ENCODE results near the gene HPGD. TPM values are rescaled to one million over a fixed set of nuclear protein-coding genes. Genes with fewer than 3 reads are reported as not detected.

HPGD gene
- total and polyA plus RNA-seq, 2 of the 4 experiments (the other 2 are of a cell fraction): not detected

GRCh38 chr4:174517502-174518445 is 4.5 kb downstream of the HPGD start:
- TF ChIP-seq POLR2A (IDR thresholded peaks at IDR 0.05; ENCODE audit: low read depth, low read length): no peak
- TF ChIP-seq BHLHE40 (IDR thresholded peaks at IDR 0.05; ENCODE audit: low read depth, low read length): no peak
- TF ChIP-seq, protein P1, sequence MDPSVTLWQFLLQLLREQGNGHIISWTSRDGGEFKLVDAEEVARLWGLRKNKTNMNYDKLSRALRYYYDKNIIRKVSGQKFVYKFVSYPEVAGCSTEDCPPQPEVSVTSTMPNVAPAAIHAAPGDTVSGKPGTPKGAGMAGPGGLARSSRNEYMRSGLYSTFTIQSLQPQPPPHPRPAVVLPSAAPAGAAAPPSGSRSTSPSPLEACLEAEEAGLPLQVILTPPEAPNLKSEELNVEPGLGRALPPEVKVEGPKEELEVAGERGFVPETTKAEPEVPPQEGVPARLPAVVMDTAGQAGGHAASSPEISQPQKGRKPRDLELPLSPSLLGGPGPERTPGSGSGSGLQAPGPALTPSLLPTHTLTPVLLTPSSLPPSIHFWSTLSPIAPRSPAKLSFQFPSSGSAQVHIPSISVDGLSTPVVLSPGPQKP (IDR thresholded peaks at IDR 0.05; ENCODE audit: borderline replicate concordance, low read depth, low read length): no peak
- TF ChIP-seq, protein P2, sequence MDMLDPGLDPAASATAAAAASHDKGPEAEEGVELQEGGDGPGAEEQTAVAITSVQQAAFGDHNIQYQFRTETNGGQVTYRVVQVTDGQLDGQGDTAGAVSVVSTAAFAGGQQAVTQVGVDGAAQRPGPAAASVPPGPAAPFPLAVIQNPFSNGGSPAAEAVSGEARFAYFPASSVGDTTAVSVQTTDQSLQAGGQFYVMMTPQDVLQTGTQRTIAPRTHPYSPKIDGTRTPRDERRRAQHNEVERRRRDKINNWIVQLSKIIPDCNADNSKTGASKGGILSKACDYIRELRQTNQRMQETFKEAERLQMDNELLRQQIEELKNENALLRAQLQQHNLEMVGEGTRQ (IDR thresholded peaks at IDR 0.05; ENCODE audit: low read depth, low read length): no peak
- no peak for TF ChIP-seq MXI1 (IDR thresholded peaks at IDR 0.05; ENCODE audit: borderline replicate concordance, low read depth, low read length)
- no peak for TF ChIP-seq CTCF (conservative IDR thresholded peaks at IDR 0.05; ENCODE audit: low read depth, low read length)
- TF ChIP-seq RFX5 (IDR thresholded peaks at IDR 0.05; ENCODE audit: low read depth, low read length): no peak
- no peak for TF ChIP-seq RAD21 (IDR thresholded peaks at IDR 0.05; ENCODE audit: low read length)
- no peak for TF ChIP-seq FOS (IDR thresholded peaks at IDR 0.05; ENCODE audit: low read depth, low read length)
- no peak for TF ChIP-seq CHD1 (IDR thresholded peaks at IDR 0.05; ENCODE audit: low read depth, low read length)
- TF ChIP-seq MAFK (IDR thresholded peaks at IDR 0.05; ENCODE audit: low read depth, low read length): no peak
- no peak overlapping the region for H3K4me3 ChIP-seq (ENCODE audit: insufficient read depth, low read depth, low read length)
- peaks cover 12% of the 10 kb centered on the region for H3K27me3 ChIP-seq (ENCODE audit: control insufficient read depth, insufficient read depth, low read length)
- no peak overlapping the region for H3K56ac ChIP-seq (ENCODE audit: extremely low read depth, insufficient read depth, low read length)
- in situ Hi-C loops (cut with MboI; ENCODE audit: low sequenced_read_pairs): no loop called here
- no peak overlapping the region for H3K18ac ChIP-seq (ENCODE audit: low read depth, low read length)
- H4K5ac ChIP-seq (ENCODE audit: low read depth, low read length): no peak overlapping the region
- no peaks in the 10 kb centered on the region for H3K9me3 ChIP-seq (ENCODE audit: control insufficient read depth, insufficient read depth, low read length)
- H3K14ac ChIP-seq (replicated peaks; ENCODE audit: low read depth, low read length): no peak overlapping the region
- no peak overlapping the region for H3K23ac ChIP-seq (ENCODE audit: low read depth, low read length)
- no peaks in the 10 kb centered on the region for H3K4me1 ChIP-seq (ENCODE audit: control insufficient read depth, insufficient read depth, low read length)
- H4K91ac ChIP-seq (ENCODE audit: insufficient read depth, low read depth, low read length): no peak overlapping the region
- H4K8ac ChIP-seq (ENCODE audit: low read depth in 2 of 2, low read length in 2 of 2): no peak overlapping the region
- dilution Hi-C loops (cut with HindIII; ENCODE audit: low sequenced_read_pairs, unreplicated experiment): no loop called here
- no peak overlapping the region for H2BK20ac ChIP-seq (ENCODE audit: low read depth, low read length)
- H3K4ac ChIP-seq (ENCODE audit: low read depth, low read length): no peak overlapping the region
- no peak overlapping the region for H2BK15ac ChIP-seq (ENCODE audit: low read depth, low read length)
- POLR2A ChIA-PET (ENCODE audit: unreplicated experiment): no interaction called here
- no peak overlapping the region for H2AK5ac ChIP-seq (ENCODE audit: low read depth, low read length)
- intact Hi-C loops (cut with micrococcal nuclease): no loop called here
- H2AK9ac ChIP-seq (replicated peaks; ENCODE audit: low read depth, low read length, poor library complexity): no peak overlapping the region
- no peak overlapping the region for H2BK5ac ChIP-seq (ENCODE audit: low read depth, low read length, poor library complexity, severe bottlenecking)
- H3K27ac ChIP-seq (ENCODE audit: insufficient read depth, low read length): no peak overlapping the region
- no peaks in the 10 kb centered on the region for H3K9me1 ChIP-seq (ENCODE audit: insufficient read depth, low read length)
- H4K20me1 ChIP-seq (ENCODE audit: insufficient read depth, low read length): no peaks in the 10 kb centered on the region
- WGBS, 2 experiments (ENCODE audit: extremely low coverage in 2 of 2, insufficient read length in 1 of 2): no CpG with 5 or more reads among the region's 1 CpG
- CTCF ChIA-PET: no interaction called here
- H3K9ac ChIP-seq (ENCODE audit: low read depth, low read length): no peak overlapping the region
- no peak for ATAC-seq (ENCODE audit: low read depth)
- no peaks in the 10 kb centered on the region for H3K36me3 ChIP-seq (ENCODE audit: control insufficient read depth, insufficient read depth, low read length)
- no TSS peak for BruUV-seq (replicated peaks)
- H3K79me1 ChIP-seq (ENCODE audit: low read depth in 1 of 2, low read length in 2 of 2): no peaks in the 10 kb centered on the region
- DNase-seq: no peak
- no peak overlapping the region for H2BK120ac ChIP-seq (ENCODE audit: low read depth, low read length)
- H3K4me2 ChIP-seq (ENCODE audit: low read depth, low read length): no peak overlapping the region
- no peak overlapping the region for H2AFZ ChIP-seq (replicated peaks; ENCODE audit: low read length, poor library complexity)
